ENCODE results near the gene AHNAK2. TPM values are rescaled to one million over a fixed set of nuclear protein-coding genes. Genes with fewer than 3 reads are reported as not detected.

Gene AHNAK2
- total RNA-seq, 1 experiment from 2014 or later = 12.3 TPM

DNA sequence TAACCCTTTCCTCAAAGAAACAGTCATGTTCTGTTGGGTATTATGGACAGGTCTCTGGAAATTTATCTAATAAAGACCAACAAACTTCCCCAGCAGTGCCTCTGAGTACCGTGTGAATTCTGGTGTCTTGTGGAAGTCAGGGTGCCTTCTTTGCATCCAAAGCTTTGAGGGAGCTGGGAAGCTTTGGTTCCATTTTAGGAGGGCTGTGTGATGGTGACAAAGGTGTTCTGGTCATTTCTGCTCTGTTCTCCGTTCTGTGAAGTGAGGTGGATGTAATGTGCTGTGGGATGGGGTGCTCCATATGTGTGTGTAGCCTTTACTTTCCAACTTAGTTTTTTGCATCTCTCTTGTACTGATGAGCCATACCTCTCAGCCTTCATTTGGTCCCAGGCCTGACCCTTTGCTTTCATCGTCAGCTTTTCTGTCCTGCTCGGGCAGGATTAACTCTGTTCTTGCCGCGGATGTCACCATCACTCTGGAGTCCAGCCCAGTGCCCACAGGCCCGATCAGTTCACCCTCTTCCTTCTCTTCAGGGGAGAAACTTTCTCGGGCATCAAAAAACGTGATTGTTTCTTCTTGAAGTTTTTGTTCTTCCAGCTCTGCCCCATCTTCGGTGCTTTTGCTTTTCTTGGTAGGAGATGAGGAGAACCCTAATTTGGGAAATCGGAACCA, 40.3 kb downstream of the AHNAK2 start:
- in situ Hi-C loops (cut with HindIII; ENCODE audit: low pct_unique_long_range_greater_than_20kb, low sequenced_read_pairs) = no loop called here
- no peak for DNase-seq (ENCODE audit: low read depth, low spot score)

DNA sequence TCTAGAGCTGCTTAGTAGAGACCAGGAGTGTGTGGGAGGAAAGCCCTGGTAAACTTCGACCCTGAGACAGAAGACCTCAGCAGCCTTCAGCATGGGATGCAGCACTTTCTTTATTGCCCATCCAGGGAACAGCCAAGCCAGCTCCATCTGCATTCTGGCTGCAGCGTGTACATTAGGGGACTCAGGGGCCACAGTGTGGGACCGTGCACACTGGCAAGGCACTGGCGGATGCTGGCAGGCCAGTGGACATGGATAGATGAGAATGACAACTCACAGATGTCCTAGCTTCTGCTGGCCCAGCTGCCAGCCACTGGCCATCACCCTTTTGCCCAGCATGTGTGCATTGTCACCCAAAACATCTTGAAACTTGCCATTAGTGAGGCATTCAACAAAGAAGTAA, 41.0 kb downstream of the AHNAK2 start:
- in situ Hi-C loops (cut with HindIII; ENCODE audit: low pct_unique_long_range_greater_than_20kb, low sequenced_read_pairs) = no loop called here
- DNase-seq (ENCODE audit: low read depth, low spot score) = no peak

DNA sequence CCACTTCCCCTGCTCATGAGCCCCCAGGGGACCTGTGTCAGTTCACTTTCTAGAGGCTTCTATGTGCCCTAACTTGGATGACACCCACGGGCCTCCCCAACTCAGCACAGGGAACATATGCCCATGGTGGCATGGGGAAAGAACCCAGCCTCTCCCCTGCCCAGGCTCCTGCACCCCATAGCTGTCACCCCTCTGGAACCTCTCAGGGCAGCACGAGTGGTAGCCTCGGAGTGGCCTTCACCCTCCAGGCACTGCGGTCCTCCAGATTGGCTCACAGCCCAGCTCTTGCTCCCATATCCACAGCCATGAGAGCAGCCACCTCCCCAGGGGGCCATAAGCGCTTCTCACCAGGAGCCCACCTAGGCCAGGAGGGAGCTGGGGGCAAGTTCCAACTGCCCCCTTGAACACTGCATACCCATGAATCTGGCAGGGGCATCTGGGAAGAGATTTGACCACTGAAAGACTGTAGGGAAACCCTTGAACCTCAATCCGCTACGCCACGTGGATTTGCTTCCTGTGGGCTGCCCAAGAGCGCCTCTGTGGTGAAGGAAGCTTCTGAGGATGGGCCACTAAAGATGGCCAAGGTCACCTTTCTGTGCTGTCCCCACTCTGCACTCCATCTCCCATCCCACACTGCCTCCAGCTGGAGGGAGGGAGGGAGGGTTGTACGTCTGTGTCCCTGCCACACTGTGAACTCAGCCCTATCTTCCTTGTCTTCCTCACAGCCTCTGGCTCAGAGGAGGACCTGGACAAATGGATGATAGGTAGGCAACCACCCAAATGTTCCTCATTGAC, 41.6 kb downstream of the AHNAK2 start:
- in situ Hi-C loops (cut with HindIII; ENCODE audit: low pct_unique_long_range_greater_than_20kb, low sequenced_read_pairs) = no loop called here
- DNase-seq (ENCODE audit: low read depth, low spot score) = peak; percentile 14

DNA sequence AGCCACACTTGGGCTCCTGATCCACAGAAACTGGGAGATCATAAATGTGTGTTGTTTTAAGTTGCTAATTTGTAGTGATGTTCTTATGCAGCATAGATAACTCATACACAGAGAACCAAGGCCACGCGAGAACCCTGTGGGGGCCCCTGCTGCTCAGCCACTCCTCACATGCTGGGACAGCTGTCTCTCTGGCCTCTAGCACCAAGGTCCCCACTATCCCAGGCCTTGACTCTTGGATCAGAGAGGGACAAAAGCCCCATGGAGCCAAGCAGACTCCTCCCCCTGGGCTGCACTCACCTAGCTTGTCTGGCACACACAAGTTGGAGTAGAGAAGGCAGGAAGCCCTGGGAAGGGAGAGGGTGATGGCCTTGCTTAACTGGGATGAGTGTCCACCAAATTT, 42.2 kb downstream of the AHNAK2 start:
- in situ Hi-C loops (cut with HindIII; ENCODE audit: low pct_unique_long_range_greater_than_20kb, low sequenced_read_pairs) = no loop called here
- DNase-seq (ENCODE audit: low read depth, low spot score) = no peak

DNA sequence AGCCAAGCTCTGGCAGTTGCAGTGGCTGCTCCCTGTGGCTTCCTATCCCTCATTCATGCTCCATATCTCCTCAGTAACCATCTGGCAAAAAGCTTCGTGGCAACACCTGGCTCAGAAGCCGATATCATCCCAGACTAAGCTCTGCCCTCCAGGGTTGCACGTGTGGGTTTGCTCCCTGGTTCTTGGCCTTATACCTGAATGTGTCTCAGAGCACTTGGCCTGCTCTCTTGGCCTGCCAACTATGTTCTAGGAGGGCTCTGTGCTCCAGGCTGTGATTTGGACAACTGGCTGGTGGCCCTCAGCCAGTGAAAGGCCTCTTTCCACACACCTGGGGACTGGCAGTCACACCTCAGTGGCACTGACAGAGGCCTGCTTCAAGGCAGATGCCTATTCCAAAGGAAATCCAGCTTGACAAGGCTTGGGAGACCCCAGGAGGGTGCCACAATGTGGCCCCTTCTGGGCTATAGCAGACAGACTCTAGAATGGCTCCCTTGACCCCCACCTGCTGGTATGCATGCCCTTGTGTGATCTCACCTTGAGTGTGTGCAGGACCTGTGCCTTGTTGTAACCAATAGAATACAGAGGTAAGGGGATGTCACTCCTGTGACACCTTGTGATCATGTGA, 43.0 kb downstream of the AHNAK2 start:
- in situ Hi-C loops (cut with HindIII; ENCODE audit: low pct_unique_long_range_greater_than_20kb, low sequenced_read_pairs) = no loop called here
- no peak for DNase-seq (ENCODE audit: low read depth, low spot score)

DNA sequence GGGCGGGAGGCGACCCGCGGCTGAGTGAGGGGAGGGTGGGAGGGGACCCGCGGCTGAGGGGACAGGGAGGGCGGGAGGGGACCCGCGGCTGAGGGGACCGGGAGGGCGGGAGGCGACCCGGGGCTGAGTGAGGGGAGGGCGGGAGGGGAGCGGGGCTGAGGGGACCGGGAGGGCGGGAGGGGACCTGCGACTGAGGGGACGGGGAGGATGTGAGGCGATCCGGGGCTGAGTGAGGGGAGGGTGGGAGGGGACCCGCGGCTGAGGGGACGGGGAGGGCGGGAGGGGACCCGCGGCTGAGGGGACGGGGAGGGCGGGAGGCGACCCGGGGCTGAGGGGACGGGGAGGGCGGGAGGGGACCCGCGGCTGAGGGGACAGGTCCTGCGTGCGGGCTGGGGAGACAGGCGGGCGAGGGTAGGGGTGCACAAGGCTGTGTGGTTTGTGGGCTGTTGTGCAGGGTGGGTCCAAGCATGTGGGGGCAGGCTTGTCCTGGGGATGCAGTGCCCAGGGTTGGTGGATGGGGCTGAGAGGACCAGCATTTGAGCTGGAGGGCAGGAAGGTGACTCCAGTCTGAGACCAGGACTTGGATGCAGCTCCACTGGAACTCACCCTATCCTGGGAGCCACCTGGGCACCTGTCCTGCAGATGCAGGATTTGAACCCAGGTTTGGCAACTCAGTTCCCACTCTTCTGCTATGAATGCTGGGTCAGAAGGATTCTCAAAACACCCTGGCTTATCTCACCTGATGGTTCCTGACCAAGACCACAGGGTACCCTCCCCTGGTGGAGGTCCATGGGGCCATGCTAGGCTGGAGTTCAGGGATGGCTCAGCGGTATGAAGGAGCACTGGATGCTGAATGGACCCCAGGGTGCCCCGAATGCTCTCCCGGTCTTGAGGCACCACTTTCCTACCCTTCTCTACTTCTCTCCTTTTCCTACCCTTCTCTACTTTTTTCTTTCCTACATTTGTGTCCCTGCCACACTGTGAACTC, 44.1 kb downstream of the AHNAK2 start:
- no peak for DNase-seq (ENCODE audit: low read depth, low spot score)
- in situ Hi-C loops (cut with HindIII; ENCODE audit: low pct_unique_long_range_greater_than_20kb, low sequenced_read_pairs) = no loop called here

DNA sequence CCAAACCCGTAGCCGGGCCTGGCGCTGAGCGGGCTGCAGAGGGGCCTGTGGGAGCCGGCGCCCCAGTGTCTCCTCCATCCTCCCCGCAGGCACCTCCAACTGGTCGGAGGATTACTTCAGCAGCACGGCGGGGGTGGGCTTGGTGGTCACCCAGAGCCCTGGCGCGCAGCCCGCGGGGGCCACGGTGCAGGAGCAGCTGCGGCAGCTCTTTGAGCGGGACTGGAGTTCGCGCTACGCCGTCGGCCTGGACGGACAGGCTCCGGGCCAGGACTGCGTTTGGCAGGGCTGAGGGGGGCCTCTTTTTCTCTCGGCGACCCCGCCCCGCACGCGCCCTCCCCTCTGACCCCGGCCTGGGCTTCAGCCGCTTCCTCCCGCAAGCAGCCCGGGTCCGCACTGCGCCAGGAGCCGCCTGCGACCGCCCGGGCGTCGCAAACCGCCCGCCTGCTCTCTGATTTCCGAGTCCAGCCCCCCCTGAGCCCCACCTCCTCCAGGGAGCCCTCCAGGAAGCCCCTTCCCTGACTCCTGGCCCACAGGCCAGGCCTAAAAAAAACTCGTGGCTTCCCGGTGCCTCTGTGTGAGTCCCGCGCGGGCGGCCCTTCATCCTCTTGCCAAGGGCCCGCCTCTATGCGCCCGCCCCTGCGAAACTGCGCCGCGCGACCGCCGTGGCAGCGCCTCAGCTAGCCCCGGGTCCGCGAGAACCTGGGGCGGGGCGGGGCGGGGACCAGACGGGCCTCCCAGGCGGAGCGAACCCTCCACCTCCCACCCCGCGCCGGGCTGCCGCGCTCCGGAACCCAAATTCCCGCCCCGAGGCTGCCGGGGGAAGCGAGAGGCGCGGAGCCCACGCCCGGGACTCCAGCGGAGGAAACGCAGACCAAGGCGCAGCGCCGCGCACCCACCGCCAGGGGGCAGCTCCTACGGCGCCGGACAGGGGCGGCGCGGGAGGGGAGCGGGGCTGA, 45.2 kb downstream of the AHNAK2 start:
- peak; percentile 81 for DNase-seq (ENCODE audit: low read depth, low spot score)
- in situ Hi-C loops (cut with HindIII; ENCODE audit: low pct_unique_long_range_greater_than_20kb, low sequenced_read_pairs) = no loop called here

DNA sequence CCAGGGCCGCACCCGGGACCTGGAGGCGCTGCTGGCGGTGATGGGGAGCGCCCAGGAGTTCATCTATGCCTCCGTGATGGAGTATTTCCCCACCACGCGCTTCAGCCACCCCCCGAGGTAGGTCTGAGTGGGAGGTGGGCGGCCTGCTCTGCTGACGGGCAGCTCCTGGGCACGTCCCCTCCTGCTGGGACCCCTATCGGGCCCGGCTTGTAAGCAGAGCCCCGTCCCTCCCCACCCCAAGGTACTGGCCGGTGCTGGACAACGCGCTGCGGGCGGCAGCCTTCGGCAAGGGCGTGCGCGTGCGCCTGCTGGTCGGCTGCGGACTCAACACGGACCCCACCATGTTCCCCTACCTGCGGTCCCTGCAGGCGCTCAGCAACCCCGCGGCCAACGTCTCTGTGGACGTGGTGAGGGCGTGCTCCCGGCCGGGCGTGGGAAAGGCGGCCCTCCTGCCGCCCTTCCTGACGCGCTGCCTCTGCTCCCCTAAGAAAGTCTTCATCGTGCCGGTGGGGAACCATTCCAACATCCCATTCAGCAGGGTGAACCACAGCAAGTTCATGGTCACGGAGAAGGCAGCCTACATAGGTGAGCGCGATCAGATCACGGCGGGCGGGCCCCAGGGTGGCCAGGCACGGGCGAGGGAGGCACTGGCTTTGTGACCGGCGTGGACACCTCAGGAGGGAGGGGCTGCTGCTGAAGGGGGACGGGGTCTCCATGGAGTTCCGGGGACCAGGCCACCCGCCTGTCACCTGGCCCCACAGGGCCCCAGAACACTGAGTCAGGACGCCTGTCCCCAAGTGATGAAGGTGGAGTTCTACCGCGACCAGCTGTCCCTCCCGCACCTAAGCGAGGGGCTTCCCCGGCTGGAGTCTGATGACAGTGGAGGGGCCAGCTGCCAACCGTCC, 46.2 kb downstream of the AHNAK2 start:
- in situ Hi-C loops (cut with HindIII; ENCODE audit: low pct_unique_long_range_greater_than_20kb, low sequenced_read_pairs) = no loop called here
- DNase-seq (ENCODE audit: low read depth, low spot score) = no peak

DNA sequence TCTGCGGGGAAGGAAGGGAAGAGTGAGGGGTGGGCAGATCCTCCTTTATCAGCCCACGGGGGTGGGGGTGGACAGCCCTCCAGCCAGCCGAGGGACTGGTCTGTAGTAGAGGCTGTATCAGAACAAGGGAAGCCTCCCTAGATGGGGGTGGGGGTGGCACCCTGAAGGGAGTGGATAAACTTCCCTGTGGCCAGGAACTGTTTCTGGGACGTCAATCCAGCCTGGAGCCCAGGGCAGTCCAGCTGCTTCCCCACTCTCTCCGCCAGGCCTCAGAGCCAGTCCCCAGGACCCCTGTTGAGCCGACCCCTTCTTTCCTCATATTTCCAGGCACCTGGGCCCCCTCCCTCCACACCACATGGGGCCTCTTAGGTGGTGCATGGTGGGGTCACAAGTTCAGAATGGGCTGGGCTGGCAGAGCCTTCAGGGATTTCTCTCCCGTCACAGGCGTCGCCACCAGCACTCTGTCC, 46.8 kb downstream of the AHNAK2 start:
- DNase-seq (ENCODE audit: low read depth, low spot score) = no peak
- in situ Hi-C loops (cut with HindIII; ENCODE audit: low pct_unique_long_range_greater_than_20kb, low sequenced_read_pairs) = no loop called here

DNA sequence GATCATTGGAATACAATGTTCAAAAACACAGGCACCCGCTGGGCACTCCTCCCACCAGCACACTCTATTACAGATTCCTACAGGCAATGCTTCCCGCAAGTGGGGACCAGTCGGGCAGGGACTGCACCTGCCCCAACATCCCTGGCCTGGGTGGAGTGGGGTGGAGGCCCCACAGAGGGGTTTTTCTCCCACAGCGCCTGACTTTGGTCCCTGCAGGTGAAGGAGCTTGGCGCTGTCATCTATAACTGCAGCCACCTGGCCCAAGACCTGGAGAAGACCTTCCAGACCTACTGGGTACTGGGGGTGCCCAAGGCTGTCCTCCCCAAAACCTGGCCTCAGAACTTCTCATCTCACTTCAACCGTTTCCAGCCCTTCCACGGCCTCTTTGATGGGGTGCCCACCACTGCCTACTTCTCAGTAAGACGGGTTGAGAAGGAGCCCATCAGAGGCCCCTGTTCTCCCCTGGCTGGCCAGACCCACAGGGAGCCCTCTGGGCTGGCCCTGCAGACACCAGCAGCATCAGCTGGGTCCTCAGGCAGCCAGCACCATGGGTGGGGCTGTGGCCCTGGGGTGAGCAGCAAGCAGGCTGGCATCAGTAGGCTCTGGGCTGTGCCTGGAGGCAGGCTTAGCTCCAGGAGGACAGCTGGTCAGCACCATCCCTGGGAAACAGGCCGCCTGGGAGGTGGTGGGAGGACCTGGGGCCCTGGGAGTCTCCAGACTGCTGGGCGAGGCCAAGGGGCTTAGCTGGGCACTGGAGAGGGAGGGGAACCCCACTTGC, 47.5 kb downstream of the AHNAK2 start:
- in situ Hi-C loops (cut with HindIII; ENCODE audit: low pct_unique_long_range_greater_than_20kb, low sequenced_read_pairs) = no loop called here
- no peak for DNase-seq (ENCODE audit: low read depth, low spot score)

DNA sequence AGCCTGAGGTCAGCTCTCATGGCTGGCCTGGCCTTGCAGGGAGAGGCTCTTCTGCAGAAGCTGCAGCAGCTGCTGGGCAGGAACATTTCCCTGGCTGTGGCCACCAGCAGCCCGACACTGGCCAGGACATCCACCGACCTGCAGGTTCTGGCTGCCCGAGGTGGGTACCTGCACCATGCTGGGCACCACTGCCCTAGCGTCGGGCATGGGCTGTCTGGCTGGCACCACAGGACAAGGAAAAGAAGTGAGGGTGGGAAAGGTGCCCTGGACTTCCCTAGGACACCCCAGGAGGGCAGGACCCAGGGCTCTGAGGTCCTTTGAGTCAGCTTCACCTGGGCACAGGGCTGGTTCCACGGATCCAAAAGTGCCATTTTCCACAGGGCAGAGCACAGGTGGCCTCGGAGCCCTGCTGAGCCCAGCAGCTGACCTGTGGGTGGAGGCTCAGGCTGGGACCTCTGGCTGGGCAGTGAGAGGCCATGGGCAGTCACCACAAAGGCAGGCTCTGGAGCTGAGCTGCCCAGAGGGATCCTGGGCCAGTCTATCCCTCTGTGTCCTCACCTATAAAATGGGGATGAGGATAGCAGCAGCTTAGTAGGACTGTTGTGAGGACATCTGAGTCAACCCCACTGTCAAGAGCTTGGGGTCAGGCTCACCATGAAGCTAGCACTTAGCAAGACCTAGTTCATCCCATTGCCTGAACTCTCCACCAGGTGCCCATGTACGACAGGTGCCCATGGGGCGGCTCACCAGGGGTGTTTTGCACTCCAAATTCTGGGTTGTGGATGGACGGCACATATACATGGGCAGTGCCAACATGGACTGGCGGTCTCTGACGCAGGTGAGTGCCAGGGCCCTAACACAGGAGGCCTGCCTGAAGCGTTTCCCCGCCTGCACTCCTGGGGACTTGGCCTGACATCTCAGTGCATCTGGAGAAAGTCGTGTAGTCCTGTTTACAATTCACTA, 48.6 kb downstream of the AHNAK2 start:
- in situ Hi-C loops (cut with HindIII; ENCODE audit: low pct_unique_long_range_greater_than_20kb, low sequenced_read_pairs) = no loop called here
- no peak for DNase-seq (ENCODE audit: low read depth, low spot score)

DNA sequence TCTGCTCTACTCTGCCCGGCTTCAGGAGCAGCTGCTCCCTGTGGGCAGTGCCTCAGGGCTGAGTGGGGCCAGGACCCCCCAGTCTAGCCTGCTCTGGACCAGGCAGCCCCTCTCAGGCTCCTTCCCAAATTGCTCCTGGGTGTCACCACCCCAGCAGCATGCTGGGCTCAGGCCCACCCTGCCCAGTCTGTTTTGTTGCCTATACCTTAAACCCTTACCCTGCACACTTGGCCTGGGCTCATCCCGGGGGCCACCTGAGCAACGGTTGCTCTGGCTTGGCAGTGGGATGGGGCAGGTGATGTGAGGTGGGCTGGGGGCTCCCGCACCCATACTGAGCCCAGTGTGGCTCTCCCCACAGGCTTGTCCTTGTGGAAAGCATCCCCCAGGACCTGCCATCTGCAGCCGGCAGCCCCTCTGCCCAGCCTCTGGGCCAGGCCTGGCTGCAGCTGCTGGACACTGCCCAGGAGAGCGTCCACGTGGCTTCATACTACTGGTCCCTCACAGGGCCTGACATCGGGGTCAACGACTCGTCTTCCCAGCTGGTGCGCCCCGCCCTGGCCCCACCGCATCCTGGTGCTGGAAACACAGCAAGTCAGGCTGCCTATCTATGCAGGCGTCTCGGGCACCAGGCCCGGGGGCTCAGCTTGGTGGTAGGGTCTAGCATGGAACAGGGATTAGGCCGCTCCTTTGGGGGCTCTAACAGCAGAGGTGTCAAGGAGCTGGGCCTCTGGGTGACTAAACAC, 49.6 kb downstream of the AHNAK2 start:
- DNase-seq (ENCODE audit: low read depth, low spot score) = no peak

DNA sequence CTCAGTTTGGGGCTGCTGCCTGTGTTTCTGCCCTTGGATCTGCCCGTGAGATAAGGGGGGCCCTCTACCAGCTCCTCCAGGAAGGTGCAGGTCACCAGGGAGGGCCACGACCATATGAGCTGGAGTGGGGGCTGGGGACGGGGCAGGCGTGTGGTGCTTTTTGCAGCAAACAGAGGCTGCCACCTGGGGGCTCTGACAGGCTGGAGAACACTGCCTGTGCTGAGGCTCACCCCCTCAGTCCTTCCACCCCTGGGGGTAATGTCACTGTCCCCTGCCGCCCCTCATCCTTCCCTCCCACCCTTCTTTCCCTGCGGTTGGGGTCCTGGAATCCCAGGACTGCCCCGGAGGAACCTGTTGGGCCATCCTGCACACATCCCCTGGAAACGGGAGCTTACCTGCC, 50.3 kb downstream of the AHNAK2 start:
- DNase-seq (ENCODE audit: low read depth, low spot score) = no peak
- in situ Hi-C loops (cut with HindIII; ENCODE audit: low pct_unique_long_range_greater_than_20kb, low sequenced_read_pairs) = no loop called here

More for the DNA sequence above, 49.6 kb downstream of the AHNAK2 start:
- in situ Hi-C loops (cut with HindIII; ENCODE audit: low pct_unique_long_range_greater_than_20kb, low sequenced_read_pairs) = no loop called here
